Hypothalamus (tissue), 51 donors: ENCODE measurements around the gene EIF2S2.

Experiments
- DNase-seq, 51 donors: peaks; one replicate each; lab custom pipeline; 2025; lab: John Stamatoyannopoulos, UW

EIF2S2 gene

GRCh38 chr20:34066476-34067090, 45.5 kb downstream of the EIF2S2 start:
- no peak for DNase-seq

GRCh38 chr20:34065260-34065659, 46.8 kb downstream of the EIF2S2 start:
- peak in 1 of 51 donors; percentile 10 for DNase-seq

GRCh38 chr20:34064286-34064685, 47.8 kb downstream of the EIF2S2 start:
- DNase-seq = no peak

- no peak for DNase-seq
Observed at GRCh38 chr20:34062570-34063482, 49.2 kb downstream of the EIF2S2 start.

GRCh38 chr20:34061695-34062094, 50.3 kb downstream of the EIF2S2 start:
- DNase-seq = no peak

- DNase-seq = no peak
Observed at GRCh38 chr20:34060970-34061369, 51.1 kb downstream of the EIF2S2 start.

GRCh38 chr20:34058831-34059230, 53.2 kb downstream of the EIF2S2 start:
- DNase-seq = no peak

- DNase-seq = no peak
Observed at GRCh38 chr20:34055290-34055689, 56.8 kb downstream of the EIF2S2 start.

GRCh38 chr20:34052414-34052813, 59.6 kb downstream of the EIF2S2 start:
- no peak for DNase-seq

GRCh38 chr20:34049897-34050695, 61.9 kb downstream of the EIF2S2 start:
- DNase-seq = no peak

- DNase-seq = no peak
Observed at GRCh38 chr20:34049389-34049788, 62.7 kb downstream of the EIF2S2 start.

- no peak for DNase-seq
Observed at GRCh38 chr20:34047917-34048316, 64.1 kb downstream of the EIF2S2 start.

GRCh38 chr20:34047010-34047687, 64.9 kb downstream of the EIF2S2 start:
- no peak for DNase-seq

- DNase-seq = no peak
Observed at GRCh38 chr20:34045930-34046725, 65.9 kb downstream of the EIF2S2 start.

- peak in 2 of 51 donors; percentile 6 to 12 for DNase-seq
Observed at GRCh38 chr20:34045294-34045693, 66.7 kb downstream of the EIF2S2 start.

GRCh38 chr20:34043025-34043424, 69.0 kb downstream of the EIF2S2 start:
- DNase-seq = no peak

GRCh38 chr20:34042262-34042661, 69.8 kb downstream of the EIF2S2 start:
- DNase-seq = no peak

GRCh38 chr20:34041226-34041625, 70.8 kb downstream of the EIF2S2 start:
- DNase-seq = no peak

- DNase-seq = peak in 1 of 51 donors; percentile 11
Observed at GRCh38 chr20:34040300-34040995, 71.6 kb downstream of the EIF2S2 start.
